ENCODE results near the gene BNIP5. TPM values are rescaled to one million over a fixed set of nuclear protein-coding genes. Genes with fewer than 3 reads are reported as not detected.
A peak's percentile ranks its signal among the peaks of the same experiment; 100 is the strongest.
"Not testable (repeated sequence)": the region's sequence is repeated elsewhere in the genome, so short reads cannot be mapped to it uniquely, and the experiment has no call there.

The BNIP5 gene
- polyA plus RNA-seq, 4 donors = 0.09 to 0.30 (median 0.20) TPM

DNA sequence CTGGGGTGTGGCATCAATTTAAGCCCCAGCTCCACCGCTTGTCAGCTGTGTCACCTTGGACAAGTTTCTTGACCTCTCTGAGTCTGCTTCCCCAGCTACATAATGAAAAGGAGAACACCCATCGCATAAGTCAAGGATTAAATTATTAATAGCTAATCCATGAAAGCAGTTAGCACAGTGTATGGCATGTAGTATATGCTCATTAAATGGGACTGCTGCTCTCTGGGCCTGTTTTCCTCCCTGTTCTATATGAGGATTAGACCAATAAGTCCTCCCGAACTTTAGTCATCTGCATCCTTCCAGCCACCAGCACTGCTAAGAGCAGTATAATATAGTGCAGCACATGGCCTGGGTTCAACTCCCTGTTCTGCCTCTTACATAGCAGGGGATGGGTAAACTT is 31.1 kb upstream of the BNIP5 start:
- no peak for DNase-seq (ENCODE audit: low read depth in 4 of 4, low spot score in 2 of 4)

DNA sequence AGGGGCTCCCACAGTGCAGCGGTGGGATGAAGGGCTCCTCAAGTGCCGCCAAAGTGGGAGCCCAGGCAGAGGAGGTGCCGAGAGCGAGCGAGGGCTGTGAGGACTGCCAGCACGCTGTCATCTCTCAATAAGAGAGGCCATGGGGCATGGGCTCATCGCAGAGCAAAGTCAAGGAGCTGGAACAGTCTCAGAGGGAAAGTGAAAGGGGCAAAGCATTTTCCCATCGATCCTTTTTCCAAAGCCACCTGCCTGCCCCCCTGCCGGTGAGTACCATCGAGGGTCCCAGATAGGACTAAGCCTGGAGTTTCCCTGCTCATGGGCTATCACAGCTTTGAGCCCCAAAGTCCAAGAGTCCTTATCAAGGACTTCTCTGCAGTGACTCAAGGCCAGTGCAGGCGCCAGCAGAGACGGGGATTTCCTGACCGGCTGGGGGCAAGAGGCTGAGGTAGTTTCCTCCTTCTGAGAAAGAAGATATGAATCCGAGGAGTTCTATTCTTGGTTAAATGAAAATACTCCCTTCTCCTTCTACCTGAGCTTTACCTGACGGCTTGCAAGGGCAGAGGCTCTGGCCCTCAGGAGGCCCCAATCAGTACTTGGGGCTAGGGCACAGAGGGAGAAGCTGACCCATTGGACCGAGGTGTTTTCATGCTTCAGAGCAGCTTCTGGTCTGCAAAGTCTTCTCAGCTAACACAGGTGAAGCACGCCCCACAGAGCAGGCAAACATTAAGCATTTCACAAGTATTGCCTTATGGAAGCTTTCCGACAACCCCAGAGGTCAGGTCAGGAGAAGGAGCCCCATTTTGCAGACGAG is 28.2 kb upstream of the BNIP5 start:
- DNase-seq (ENCODE audit: low read depth in 4 of 4, low spot score in 2 of 4) = no peak

DNA sequence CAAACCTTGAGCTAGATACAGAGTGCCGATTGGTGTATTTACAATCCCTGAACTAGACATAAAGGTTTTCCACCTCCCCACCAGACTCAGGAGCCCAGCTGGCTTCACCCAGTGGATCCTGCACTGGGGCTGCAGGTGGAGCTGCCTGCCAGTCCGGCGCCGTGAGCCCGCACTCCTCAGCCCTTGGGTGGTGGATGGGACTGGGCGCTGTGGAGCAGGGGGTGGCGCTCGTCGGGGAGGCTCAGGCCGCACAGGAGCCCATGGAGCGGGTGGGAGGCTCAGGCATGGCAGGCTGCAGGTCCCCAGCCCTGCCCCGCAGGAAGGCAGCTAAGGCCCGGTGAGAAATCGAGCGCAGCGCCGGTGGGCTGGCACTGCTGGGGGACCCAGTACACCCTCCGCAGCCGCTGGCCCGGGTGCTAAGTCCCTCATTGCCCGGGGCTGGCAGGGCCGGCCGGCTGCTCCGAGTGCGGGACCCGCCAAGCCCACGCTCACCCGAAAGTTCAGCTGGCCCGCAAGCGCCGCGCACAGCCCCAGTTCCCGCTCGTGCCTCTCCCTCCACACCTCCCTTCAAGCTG is 27.5 kb upstream of the BNIP5 start:
- DNase-seq (ENCODE audit: low read depth in 4 of 4, low spot score in 2 of 4) = not testable (repeated sequence)

DNA sequence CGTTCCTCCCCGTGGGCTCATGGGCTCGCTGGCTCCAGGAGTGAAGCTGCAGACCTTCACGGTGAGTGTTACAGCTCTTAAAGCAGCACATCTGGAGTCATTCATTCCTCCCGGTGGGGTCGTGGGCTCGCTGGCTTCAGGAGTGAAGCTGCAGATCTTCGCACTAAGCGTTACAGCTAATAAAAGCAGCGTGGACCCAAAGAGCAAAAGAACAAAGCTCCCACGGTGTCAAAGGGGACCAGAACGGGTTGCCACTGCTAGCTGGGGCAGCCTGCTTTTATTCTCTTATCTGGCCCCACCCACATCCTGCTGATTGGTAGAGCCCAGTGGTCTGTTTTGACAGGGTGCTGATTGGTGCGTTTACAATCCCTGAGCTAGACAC is 26.7 kb upstream of the BNIP5 start:
- not testable (repeated sequence) for DNase-seq (ENCODE audit: low read depth in 4 of 4, low spot score in 2 of 4)

DNA sequence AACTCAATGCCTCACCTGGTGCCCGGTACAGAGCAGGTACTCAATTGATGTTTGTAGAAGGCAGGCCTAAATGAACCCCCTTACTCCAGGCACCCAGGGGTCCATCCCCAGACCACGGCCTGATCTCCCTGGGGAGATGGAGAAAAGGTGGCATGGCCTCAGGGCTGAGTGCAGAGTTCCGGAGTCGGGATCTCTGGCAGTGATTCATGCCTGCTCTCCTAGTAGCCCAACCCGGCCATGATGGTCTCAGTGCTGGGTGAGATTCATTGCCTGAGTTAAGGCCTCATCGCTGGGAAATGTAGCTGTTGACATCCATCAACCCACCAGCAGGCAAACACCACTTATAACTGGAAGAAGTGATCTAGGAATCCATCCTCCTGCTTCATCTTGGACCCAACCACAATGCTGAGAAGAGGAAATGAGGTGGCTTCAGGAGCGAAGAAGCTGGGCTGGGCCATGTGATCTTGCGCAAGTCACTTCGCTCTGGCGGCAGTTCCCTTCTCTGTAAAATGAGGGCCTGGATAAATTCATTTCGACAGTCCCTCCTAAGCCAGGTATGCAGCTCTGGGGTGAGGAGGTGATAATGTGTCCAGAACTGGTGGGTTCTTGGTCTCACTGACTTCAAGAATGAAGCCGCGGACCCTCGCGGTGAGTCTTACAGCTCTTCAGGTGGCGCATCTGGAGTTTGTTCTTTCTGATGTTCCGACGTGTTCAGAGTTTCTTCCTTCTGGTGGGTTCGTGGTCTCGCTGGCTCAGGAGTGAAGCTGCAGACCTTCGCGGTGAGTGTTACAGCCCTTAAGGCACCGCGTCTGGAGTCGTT is 26.1 kb upstream of the BNIP5 start:
- DNase-seq (ENCODE audit: low read depth in 4 of 4, low spot score in 2 of 4) = no peak

DNA sequence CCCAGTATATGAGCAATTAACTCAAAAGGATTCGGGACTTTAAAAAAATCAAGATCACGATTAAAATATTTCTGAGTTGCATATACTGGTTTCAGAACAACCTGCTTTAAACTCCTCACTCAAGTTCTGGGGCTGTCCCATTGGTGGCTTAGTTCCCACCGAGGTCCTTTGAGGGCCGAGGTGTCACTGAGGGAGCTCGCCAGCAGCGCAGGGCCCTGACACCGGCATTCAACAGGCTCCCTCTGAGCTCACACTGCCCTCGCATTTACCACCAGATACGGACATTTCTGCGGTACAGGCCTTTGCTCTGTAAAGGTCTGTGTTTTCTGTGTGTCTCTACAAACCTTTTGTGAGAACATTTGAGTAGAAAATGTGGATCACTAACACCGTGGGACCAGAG is 24.4 kb upstream of the BNIP5 start:
- DNase-seq (ENCODE audit: low read depth in 4 of 4, low spot score in 2 of 4) = no peak

DNA sequence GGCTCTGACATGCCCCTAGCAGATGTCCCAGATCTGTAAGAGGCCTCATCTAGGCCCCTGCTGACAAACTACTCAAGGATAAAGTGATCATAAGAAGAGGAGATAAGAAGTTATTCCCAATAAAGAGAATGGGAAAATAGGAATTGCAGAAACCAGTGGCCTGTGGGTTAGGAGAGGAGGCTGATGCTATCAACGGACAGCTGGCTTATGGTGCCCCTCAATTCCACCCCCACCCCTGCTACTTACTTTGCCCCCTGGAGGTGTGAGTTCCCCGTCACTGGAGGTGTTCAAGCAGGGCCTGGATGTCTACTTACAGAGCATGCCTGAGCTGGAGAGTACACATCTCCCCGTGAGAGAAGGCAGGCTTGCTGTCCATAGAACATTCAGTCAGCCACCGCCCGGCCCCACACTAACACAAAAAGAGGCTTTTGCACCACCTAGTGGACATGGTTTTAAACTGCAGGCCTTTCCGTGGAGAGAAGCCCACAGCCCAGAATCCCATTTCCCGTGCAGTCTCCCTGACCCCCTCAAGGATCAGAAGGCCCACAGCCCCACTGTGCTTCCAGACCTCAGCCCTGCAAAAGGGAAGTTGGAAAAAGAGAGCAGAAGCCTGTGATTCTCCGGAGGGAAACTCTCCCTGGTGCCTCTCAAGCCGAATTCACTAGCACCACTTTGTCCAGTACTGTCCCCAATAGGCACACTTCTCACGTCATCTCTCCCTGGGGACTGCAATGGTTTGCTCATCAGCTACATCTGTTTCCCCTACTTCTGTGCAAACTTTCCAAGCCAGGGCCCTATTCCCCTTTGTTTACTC is 23.8 kb upstream of the BNIP5 start:
- DNase-seq (ENCODE audit: low read depth in 4 of 4, low spot score in 2 of 4) = peak in 2 of 4 donors; percentile 53 to 72

DNA sequence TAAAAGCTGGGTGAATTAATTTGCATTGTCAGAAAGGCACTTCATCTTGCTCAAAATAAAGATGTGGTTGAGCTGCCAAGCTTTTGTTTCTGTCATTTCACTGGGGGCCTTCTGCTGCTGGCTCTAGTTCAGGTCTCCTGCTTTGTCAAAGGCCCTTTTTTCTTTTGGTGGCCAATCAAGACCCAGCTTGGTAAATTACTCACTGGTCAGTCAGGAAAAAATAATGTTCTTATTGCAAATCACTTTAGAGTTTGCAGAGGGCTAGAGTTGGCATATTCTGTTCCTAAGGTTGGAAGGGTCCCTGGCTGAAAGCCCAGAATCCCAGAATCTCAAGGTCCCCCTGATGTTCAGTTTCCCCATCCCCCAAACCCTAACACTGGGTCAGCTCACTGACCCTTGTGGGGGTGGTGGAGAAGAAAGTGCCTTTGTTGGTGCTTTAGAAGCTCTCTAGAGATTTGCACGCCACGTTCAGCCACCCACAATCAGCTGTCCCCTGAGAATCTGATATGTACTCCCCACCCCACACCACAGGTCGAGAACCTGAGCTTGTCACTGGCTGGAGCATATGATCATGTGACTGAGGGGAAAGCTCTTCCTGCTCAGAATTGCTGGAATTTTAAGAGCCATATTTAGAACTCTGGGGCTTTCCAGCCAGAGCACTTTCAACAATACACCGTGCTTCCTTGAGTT is 21.7 kb upstream of the BNIP5 start:
- no peak for DNase-seq (ENCODE audit: low read depth in 4 of 4, low spot score in 2 of 4)

DNA sequence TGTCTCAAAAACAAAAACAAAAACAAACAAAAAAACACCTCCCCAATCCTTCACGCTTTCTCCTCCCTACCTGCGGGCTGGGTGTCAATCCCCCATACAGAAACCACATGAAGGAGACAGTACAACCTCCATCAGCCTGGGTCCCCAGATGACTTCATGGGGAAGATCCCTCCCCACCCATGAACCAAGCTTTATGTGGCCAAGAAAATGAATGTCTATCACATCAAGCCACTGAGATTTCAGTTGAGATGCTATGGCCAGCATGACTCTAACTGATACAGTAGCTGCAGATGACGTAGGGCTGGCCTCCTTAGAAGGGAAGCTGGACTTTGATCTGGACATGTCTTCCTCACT is 21.2 kb upstream of the BNIP5 start:
- no peak for DNase-seq (ENCODE audit: low read depth in 4 of 4, low spot score in 2 of 4)

DNA sequence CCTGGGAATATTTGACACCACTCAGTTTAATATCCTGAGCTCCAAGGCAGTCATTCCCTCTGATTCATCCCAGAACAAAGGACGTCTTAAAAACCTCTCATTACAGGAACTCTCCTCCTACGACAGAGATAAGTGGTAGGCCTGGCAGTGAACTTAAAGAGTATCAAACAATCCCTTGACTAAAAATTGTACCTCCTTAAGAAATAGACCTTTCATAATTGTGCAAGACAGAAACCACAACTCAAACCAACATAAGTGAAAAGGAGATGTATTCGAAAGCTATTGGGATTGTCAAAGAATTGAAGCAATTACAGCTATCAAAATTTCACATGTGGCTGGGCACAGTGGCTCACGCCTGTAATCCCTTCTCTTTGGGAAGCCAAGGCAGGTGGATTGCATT is 19.1 kb upstream of the BNIP5 start:
- DNase-seq (ENCODE audit: low read depth in 4 of 4, low spot score in 2 of 4) = no peak

DNA sequence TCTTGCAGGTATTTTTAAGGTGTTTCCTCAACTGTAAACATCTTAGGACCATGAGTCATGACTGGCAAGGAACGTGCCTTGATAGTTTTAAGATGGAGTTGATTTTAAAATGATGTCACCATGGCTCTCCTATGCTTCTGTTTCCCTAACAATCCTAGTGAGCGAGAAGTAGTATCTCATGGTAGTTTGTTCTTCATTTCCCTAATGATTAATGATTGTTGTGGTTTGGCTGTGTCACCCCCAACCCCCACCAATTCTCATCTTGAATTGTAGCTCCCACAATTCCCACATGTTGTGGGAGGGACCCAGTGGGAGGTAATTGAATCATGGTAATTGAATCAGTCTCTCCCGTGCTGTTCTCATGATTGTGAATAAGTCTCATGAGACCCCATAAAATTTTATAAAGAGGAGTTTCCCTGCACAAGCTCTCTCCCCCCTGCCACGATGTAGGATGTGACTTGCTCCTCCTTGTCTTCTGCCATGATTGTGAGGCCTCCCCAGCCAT is 16.8 kb upstream of the BNIP5 start:
- DNase-seq (ENCODE audit: low read depth in 4 of 4, low spot score in 2 of 4) = no peak

DNA sequence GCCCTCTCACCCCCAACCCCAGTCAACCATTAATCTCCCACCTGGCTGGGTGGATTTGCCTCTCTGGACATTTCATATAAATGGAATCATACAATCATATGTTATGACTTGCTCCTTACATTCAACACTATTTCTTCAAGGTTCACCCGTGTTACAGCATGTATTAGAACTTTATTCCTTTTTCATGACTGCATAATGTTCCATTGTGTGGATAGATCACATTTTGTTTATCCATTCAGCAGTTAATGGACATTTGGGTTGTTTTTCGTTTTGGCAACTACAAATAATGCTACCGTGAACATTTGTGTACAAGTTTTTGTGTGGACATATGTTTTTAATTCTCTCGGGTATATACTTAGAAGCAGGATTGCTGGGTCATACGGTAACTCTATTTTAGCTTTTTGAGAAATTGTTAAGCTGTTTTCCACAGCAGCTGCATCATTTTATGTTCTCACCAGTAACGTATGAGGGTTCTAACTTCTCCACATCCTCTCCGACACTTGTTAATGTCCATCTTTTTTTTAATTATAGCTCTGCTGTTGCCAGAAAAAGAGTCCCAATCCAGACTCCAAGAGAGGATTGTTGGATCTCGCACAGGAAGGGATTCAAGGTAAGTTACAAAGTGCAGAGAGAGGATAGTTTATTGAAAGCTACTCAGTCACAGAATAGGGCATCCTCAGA is 15.9 kb upstream of the BNIP5 start:
- no peak for DNase-seq (ENCODE audit: low read depth in 4 of 4, low spot score in 2 of 4)

DNA sequence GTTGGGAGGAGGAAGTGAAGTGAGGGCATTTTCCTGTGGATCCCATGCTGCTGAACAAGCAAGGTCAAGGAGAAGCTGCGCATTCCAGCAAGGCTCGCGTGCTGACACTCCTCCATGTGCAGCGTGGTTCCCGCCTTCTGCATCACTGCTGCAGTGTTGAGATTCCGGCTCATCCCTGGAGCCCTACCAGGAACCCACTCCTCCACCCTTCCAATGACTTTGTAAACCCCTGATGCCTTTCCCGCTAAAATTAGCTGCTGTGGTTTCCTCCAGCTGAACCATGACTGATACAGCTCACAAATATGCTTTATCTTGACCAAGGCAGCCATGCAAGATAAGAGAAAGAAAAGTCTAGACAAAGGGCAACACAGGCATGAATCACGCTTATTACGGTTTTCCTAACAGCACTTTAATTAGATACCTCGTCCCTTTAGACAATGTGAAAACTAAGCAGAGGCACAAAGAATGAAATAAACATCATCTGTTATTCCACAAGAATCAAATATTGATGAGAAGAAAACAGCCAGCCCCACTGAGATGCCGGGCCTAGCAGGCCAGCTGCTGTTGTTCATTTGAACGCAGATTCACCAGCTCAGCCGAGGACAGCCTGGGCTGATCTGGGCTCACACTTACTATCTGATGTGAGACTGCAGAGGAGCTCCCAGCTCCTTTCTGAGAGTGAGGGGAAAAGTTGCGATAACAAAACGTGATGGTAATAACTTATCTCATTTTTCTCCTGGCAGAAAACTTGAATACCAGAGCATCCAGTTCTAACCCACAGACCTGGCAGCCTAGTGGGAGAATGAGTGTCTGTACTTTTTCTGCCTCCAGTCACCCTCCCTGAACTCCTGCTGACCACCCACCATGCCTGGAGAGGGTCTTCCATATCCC is 14.2 kb upstream of the BNIP5 start:
- no peak for DNase-seq (ENCODE audit: low read depth in 4 of 4, low spot score in 2 of 4)

DNA sequence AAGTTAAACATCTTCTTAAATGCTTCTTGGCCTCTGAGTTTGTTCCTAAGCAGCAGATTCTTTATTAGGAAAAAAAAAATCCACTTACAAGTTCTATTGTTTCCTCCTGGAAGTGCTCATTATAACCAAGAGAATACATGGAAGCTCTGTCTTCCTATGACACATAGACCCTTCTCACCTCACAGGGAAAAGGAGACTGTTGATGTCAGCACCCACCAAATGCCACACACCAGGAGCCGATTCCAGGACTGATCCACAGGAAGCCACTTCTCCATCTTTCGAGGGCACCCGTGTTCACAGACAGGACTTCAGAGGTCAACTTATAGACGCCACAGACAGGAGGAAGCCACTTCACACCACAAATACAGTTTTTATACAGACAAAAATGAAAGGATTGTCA is 13.4 kb upstream of the BNIP5 start:
- no peak for DNase-seq (ENCODE audit: low read depth in 4 of 4, low spot score in 2 of 4)

DNA sequence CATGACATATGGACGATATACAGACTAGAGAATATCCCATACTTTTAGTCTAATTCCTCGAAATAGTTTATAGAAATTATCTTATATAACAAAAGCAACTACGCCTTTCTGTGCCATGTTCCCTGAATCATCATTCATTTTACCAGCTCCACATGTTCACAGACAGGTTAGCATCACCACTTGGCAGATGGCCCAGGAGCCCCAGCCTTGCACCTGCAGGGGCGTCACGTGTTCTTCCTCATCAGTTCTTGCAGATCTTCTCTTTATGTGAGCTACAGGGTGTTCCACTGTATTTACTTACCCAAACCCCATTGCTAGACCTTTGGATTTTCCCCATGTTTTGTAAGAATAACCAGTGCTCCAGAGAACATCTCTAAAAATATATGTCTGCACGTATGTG is 12.6 kb upstream of the BNIP5 start:
- no peak for DNase-seq (ENCODE audit: low read depth in 4 of 4, low spot score in 2 of 4)

DNA sequence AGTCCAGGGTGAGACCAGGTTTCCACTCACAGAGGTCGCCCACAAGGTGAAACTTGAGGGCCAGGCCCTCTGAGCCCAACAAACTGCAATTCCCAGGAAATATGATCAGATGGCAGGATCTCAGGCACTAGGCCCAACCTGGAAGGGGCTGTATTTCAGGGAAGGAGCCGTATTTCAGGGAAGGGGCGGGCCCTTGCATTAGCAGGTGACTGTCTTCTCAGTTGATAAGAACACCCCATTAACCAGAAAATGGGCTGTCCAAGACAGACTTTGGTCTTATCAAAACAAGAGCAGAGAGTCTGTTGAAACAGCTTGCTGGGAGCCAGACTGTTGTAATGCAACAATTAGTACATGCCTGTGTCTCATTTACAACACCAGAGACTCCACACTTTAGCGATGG is 10.9 kb upstream of the BNIP5 start:
- DNase-seq (ENCODE audit: low read depth in 4 of 4, low spot score in 2 of 4) = no peak

DNA sequence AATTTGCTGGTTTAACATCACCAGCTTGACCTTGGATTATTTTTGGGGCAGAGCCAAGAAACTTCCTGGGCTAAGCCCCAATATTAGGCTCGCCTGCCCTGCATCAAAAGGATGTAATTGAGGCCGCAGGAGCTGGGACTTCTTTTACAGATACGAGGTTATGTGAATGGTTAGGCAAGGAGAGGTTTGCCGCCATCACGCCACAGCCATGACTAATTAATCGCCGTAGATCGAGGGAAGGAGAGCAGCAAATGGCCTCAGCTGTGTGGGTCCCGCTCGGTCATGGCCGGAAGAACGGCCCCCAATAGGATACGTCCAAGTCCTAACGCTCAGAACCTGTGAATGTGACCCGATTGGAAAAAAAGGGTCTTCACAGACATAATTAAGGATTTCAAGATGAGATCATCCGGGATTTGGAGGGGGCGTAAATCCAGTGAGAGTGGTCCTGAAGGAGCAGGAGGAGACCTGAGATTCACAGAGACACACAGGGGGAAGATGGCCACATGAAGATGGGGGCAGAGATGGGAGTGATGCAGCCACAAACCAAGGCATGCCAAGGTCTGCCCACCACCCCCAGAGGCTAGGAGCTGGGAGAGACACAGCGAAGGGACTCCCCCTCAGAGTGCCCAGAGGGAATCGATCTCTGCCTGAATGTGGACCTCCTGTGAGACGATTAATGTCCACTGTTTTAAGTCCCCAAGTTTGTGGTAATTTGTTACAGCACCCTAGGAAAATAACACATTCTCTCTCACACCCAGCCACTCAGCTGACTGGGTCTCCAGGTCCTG is 10.0 kb upstream of the BNIP5 start:
- no peak for DNase-seq (ENCODE audit: low read depth in 4 of 4, low spot score in 2 of 4)

All from left renal cortex interstitium (tissue), 4 donors.